Tibial nerve (tissue), 4 donors: ENCODE results near the gene DNMT1.

Source experiments
- CTCF ChIP-seq, 5 experiments: fragments of 200-600 bp in 3 of 5; fragments of 450-650 bp in 2 of 5; sonication (generic) in 3 of 5; IDR thresholded peaks; one replicate each; pipeline ENCODE4 v1.5.1; 2016 to 2019; ENCODE audit warnings: antibody characterized with exemption in 5 of 5, mild to moderate bottlenecking in 3 of 5, moderate library complexity in 2 of 5
- EP300 ChIP-seq, 2 donors: sonication (generic); formaldehyde crosslinking; IDR thresholded peaks; one replicate each; pipeline ENCODE4 v1.6.1; 2017; ENCODE audit warnings: antibody characterized with exemption in 2 of 2, mild to moderate bottlenecking in 1 of 2

DNA sequence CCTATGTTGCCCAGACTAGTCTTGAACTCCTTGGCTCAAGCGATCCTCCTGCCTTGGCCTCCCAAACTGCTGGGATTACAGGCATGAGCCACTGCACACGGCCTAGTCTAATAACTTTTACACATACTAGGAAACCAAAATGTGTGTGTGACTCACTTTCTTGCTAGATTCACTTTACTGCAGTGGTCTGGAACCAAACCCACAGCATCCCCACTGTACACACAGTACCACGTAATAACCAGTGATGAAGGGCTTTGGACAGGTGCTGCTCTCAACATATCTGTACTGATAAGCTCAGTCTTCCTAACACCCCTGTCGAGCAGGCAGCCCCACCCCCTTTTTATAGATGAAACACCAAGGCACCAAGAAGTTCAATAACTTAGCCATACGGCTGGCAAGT, 5.1 kb downstream of the DNMT1 start:
- no peak for TF ChIP-seq EP300 (IDR thresholded peaks at IDR 0.05)
- no peak for TF ChIP-seq CTCF (IDR thresholded peaks at IDR 0.05)
